Duodenal mucosa (tissue), 2 donors: ENCODE data around the gene RPS6KC1.

Source experiments
- H3K27ac ChIP-seq: one replicate; pipeline ENCODE4 v1.7.0; 2013; ENCODE audit warnings: low read depth, low read length
- H3K27me3 ChIP-seq, 2 donors: one replicate each; pipeline ENCODE4 v1.7.0; 2013; ENCODE audit warnings: low read length in 2 of 2, control low read depth in 1 of 2; ENCODE audit not compliant: insufficient read depth in 2 of 2, control insufficient read depth in 1 of 2
- H3K36me3 ChIP-seq, 2 donors: one replicate each; pipeline ENCODE4 v1.7.0; 2013; ENCODE audit warnings: low read length in 2 of 2, control low read depth in 1 of 2; ENCODE audit not compliant: insufficient read depth in 2 of 2, control insufficient read depth in 1 of 2
- H3K4me1 ChIP-seq, 2 donors: one replicate each; pipeline ENCODE4 v1.7.0; 2013; ENCODE audit warnings: low read length in 2 of 2, control low read depth in 1 of 2; ENCODE audit not compliant: insufficient read depth in 2 of 2, control insufficient read depth in 1 of 2
- H3K4me3 ChIP-seq, 2 donors: one replicate each; pipeline ENCODE4 v1.7.0; 2013; ENCODE audit warnings: low read length in 2 of 2, low read depth in 1 of 2
- H3K9ac ChIP-seq, 2 donors: one replicate each; pipeline ENCODE4 v1.7.0; 2013; ENCODE audit warnings: low read length in 2 of 2, low read depth in 1 of 2
- H3K9me3 ChIP-seq, 2 donors: one replicate each; pipeline ENCODE4 v1.7.0; 2013; ENCODE audit warnings: low read length in 2 of 2, control low read depth in 1 of 2; ENCODE audit not compliant: control insufficient read depth in 1 of 2

The RPS6KC1 gene

GRCh38 chr1:213054733-213055591, 3.9 kb downstream of the RPS6KC1 start:
- H3K4me3 ChIP-seq, result no peak overlapping the region
- H3K27ac ChIP-seq, result no peak overlapping the region
- no peak overlapping the region for H3K9ac ChIP-seq
- H3K36me3 ChIP-seq, result no peaks in the 10 kb centered on the region
- peaks cover 11 to 18% of the 10 kb centered on the region in 2 donors for H3K4me1 ChIP-seq
- H3K9me3 ChIP-seq, result no peaks in the 10 kb centered on the region
- H3K27me3 ChIP-seq, result no peaks in the 10 kb centered on the region

- Histone ChIP-seq H3K27ac (no peak overlapping the region), H3K4me3 (no peak overlapping the region), H3K27me3 (no peaks in the 10 kb centered on the region), H3K36me3 (no peaks in the 10 kb centered on the region), H3K9me3 (no peaks in the 10 kb centered on the region), H3K9ac (no peak overlapping the region), H3K4me1 (peaks cover 11% of the 10 kb centered on the region in 2 donors)
Observed at GRCh38 chr1:213055767-213056166, 4.7 kb downstream of the RPS6KC1 start.

DNA sequence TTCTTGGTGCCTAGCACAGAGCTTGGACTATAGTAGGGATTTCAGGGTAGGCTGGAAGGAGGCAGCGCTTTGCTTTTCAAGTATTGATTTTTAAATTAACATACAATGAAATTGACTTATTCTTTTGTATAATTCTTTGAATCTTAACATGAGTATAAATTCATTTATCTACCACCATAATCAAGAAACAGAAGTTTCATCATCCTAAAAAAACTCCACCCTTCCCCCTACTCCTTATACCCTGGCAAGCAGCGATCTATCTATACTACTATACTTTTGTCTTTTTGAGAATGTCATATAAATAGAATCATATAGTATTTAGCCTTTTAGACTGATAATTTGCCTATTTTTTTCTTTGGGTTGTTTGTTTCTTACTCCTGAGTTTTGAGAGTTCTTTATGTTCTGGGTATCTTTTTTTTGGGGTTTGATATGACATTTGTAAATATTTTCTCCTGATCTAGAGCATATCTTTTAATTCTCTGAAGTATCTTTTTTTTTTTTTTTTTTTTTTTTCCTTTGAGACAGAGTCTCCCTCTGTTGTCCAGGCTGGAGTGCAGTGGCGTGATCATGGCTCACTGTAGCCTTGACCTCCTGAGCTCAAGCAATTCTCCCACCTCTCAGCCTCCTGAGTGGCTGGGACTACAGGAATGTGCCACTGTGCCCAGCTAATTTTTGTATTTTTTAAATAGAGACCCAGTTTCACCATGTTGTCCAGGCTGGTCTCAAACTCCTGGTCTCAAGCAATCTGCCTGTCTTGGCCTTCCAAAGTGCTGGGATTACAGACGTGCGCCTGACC, 6.4 kb downstream of the RPS6KC1 start:
- H3K9me3 ChIP-seq, result no peaks in the 10 kb centered on the region
- H3K4me1 ChIP-seq, result peaks cover 5 to 8% of the 10 kb centered on the region in 2 donors
- H3K9ac ChIP-seq, result no peak overlapping the region
- H3K27me3 ChIP-seq, result no peaks in the 10 kb centered on the region
- no peak overlapping the region for H3K4me3 ChIP-seq
- H3K27ac ChIP-seq, result no peak overlapping the region
- no peaks in the 10 kb centered on the region for H3K36me3 ChIP-seq

DNA sequence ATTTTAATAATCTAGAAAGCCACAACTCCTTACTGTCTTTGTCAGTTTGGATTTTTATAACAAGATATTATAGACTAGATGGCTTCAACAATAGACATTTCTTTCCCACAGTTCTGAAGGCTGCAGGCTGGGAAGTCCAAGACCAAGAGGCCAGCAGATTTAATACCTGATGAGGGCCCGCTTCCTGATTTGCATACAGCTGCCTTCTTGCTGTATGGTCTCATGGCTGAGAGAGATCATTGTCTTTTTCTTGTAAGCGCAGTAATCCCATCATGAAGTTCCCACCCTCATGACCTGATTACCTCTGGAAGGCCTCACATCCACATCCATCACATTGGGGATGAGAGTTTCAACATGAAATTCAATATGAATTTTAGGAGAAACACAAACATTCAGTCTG, 9.8 kb downstream of the RPS6KC1 start:
- no peaks in the 10 kb centered on the region for H3K27me3 ChIP-seq
- no peaks in the 10 kb centered on the region for H3K9me3 ChIP-seq
- no peaks in the 10 kb centered on the region for H3K36me3 ChIP-seq
- no peak overlapping the region for H3K4me3 ChIP-seq
- H3K4me1 ChIP-seq, result no peaks in the 10 kb centered on the region
- no peak overlapping the region for H3K27ac ChIP-seq
- H3K9ac ChIP-seq, result no peak overlapping the region

DNA sequence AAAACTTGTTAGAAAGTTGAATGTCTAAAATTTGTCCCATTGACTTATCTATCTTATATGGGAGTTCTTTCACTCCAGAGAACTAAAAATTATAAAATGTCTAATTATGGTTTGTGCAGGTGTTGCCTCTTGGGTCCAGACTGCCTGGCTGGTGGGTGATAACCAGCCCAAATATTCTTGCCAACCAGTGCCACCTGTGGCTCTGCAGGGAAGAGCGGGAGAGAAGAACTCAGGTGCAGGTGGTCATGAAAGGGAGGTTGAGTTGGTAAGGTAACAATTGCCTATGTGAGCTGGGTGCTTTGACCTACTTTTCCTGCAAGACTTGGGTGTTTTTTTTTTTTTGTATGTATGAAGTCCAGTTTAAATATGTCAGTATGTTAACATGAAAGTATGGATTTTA, 10.2 kb downstream of the RPS6KC1 start:
- H3K27me3 ChIP-seq, result no peaks in the 10 kb centered on the region
- no peaks in the 10 kb centered on the region for H3K36me3 ChIP-seq
- H3K27ac ChIP-seq, result no peak overlapping the region
- no peaks in the 10 kb centered on the region for H3K9me3 ChIP-seq
- H3K4me1 ChIP-seq, result no peaks in the 10 kb centered on the region
- H3K9ac ChIP-seq, result no peak overlapping the region
- H3K4me3 ChIP-seq, result no peak overlapping the region

GRCh38 chr1:213065800-213066199, 14.8 kb downstream of the RPS6KC1 start:
- H3K27ac ChIP-seq, result no peak overlapping the region
- no peaks in the 10 kb centered on the region for H3K27me3 ChIP-seq
- H3K4me1 ChIP-seq, result no peaks in the 10 kb centered on the region
- no peaks in the 10 kb centered on the region for H3K9me3 ChIP-seq
- no peaks in the 10 kb centered on the region for H3K36me3 ChIP-seq
- no peak overlapping the region for H3K9ac ChIP-seq
- H3K4me3 ChIP-seq, result no peak overlapping the region

DNA sequence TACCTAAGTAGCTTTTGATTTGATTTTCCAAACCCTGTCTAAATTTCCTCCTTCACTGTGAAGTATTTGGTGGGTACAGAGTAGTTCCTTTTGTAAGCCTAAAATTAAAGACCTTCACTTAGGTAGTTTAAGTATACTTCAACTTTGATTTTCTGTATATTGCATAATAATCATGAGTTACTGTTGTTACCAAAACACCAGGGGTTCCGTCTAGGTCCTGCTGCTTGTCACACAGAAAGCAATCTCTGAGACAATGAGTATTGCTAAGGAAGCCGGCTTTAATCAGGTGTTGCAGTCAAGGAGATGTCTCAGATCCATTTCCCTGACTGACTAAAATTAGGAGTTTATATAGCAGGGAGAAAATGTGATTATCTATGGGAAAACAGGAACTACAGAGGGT, 15.3 kb downstream of the RPS6KC1 start:
- no peak overlapping the region for H3K4me3 ChIP-seq
- H3K4me1 ChIP-seq, result no peaks in the 10 kb centered on the region
- no peaks in the 10 kb centered on the region for H3K9me3 ChIP-seq
- no peak overlapping the region for H3K9ac ChIP-seq
- no peaks in the 10 kb centered on the region for H3K36me3 ChIP-seq
- no peaks in the 10 kb centered on the region for H3K27me3 ChIP-seq
- H3K27ac ChIP-seq, result no peak overlapping the region

DNA sequence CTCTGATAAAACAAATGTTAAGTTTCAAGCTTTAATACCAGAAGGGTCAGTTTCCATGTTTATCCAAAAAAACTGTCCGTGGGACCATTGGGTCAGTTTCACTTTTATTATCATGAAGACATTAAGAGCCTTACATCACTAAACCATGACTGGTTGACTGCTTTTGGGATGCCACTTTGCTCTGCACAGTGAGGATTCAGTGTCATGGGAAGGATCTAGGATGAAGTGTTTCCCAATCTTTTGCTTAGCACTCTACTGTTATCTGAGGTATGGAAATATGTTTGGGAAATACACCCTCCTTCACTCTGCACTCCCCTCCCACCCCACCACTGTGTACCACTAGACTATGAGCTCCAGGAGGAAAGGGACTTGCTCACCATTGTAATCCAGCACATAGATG, 16.3 kb downstream of the RPS6KC1 start:
- no peak overlapping the region for H3K4me3 ChIP-seq
- no peak overlapping the region for H3K9ac ChIP-seq
- H3K27ac ChIP-seq, result no peak overlapping the region
- no peaks in the 10 kb centered on the region for H3K36me3 ChIP-seq
- H3K4me1 ChIP-seq, result no peaks in the 10 kb centered on the region
- H3K9me3 ChIP-seq, result no peaks in the 10 kb centered on the region
- H3K27me3 ChIP-seq, result no peaks in the 10 kb centered on the region

- Histone ChIP-seq H3K27ac (no peak overlapping the region), H3K27me3 (no peaks in the 10 kb centered on the region), H3K9ac (no peak overlapping the region), H3K4me1 (no peaks in the 10 kb centered on the region), H3K9me3 (no peaks in the 10 kb centered on the region), H3K4me3 (no peak overlapping the region), H3K36me3 (no peaks in the 10 kb centered on the region)
Observed at GRCh38 chr1:213070406-213070805, 19.4 kb downstream of the RPS6KC1 start.

GRCh38 chr1:213075725-213076124, 24.7 kb downstream of the RPS6KC1 start:
- Histone ChIP-seq H3K9me3 (no peaks in the 10 kb centered on the region), H3K4me3 (no peak overlapping the region), H3K9ac (no peak overlapping the region), H3K4me1 (no peaks in the 10 kb centered on the region), H3K27me3 (no peaks in the 10 kb centered on the region), H3K27ac (no peak overlapping the region), H3K36me3 (peaks cover 0 to 4% of the 10 kb centered on the region in 2 donors)
